SK-N-SH treated with all-trans-retinoic acid at 6 μM for 48 hours (cell line): ENCODE measurements around the gene MOSMO.
"Not testable (repeated sequence)": the region's sequence is repeated elsewhere in the genome, so short reads cannot be mapped to it uniquely, and the experiment has no call there.

Experiments
- ATAC-seq: fragments of 200-7000 bp; cut with Tn5 transposase; 3 replicates; pipeline ENCODE4 v1.9.1; 2020; ENCODE audit warnings: mild to moderate bottlenecking, moderate library complexity
- ARNTL ChIP-seq: fragments of 450-650 bp; formaldehyde crosslinking; IDR thresholded peaks from 2 replicates; pipeline ENCODE4 v1.5.0; 2020; ENCODE audit warnings: low read depth, mild to moderate bottlenecking, moderate library complexity, borderline replicate concordance
- BACH2 ChIP-seq: fragments of 250-450 bp; sonication (Bioruptor Pico); IDR thresholded peaks from 2 replicates; pipeline ENCODE4 v1.9.0; 2021; ENCODE audit warnings: mild to moderate bottlenecking, borderline replicate concordance
- CSDC2 ChIP-seq: fragments of 250-450 bp; sonication (Bioruptor Pico); IDR thresholded peaks from 2 replicates; pipeline ENCODE4 v1.5.0; 2020; ENCODE audit warnings: mild to moderate bottlenecking, moderate library complexity
- CSRNP3 ChIP-seq: fragments of 250-450 bp; sonication (Bioruptor Pico); IDR thresholded peaks from 2 replicates; pipeline ENCODE4 v1.5.1; 2021; ENCODE audit warnings: mild to moderate bottlenecking, moderate library complexity
- GLIS3 ChIP-seq: fragments of 250-450 bp; sonication (Bioruptor Pico); IDR thresholded peaks from 2 replicates; pipeline ENCODE4 v1.5.0; 2020; ENCODE audit warnings: mild to moderate bottlenecking, moderate library complexity
- ISL1 ChIP-seq: fragments of 250-450 bp; sonication (Bioruptor Pico); IDR thresholded peaks from 2 replicates; pipeline ENCODE4 v2.1.2; 2022; ENCODE audit warnings: mild to moderate bottlenecking, moderate library complexity
- PATZ1 ChIP-seq: fragments of 250-450 bp; sonication (Bioruptor Pico); IDR thresholded peaks from 2 replicates; pipeline ENCODE4 v1.8.0; 2020; ENCODE audit warnings: mild to moderate bottlenecking, moderate library complexity, borderline replicate concordance
- PPARA ChIP-seq: fragments of 250-450 bp; sonication (Bioruptor Pico); IDR thresholded peaks from 2 replicates; pipeline ENCODE4 v1.5.0; 2020; ENCODE audit warnings: mild to moderate bottlenecking, borderline replicate concordance
- RARB ChIP-seq: fragments of 250-450 bp; sonication (Bioruptor Pico); IDR thresholded peaks from 2 replicates; pipeline ENCODE4 v1.8.0; 2021; ENCODE audit warnings: mild to moderate bottlenecking, moderate library complexity
- SNAI2 ChIP-seq: fragments of 250-450 bp; sonication (Bioruptor Pico); IDR thresholded peaks from 2 replicates; pipeline ENCODE4 v1.5.0; 2020; ENCODE audit warnings: mild to moderate bottlenecking, moderate library complexity
- TSHZ2 ChIP-seq: fragments of 250-450 bp; sonication (Bioruptor Pico); IDR thresholded peaks from 2 replicates; pipeline ENCODE4 v1.5.0; 2020; ENCODE audit warnings: mild to moderate bottlenecking, moderate library complexity
- ZC3H10 ChIP-seq: fragments of 250-450 bp; sonication (Bioruptor Pico); IDR thresholded peaks from 2 replicates; pipeline ENCODE4 v1.5.1; 2021; ENCODE audit warnings: mild to moderate bottlenecking, moderate library complexity
- ZFP3 ChIP-seq: fragments of 250-450 bp; sonication (Bioruptor Pico); IDR thresholded peaks from 2 replicates; pipeline ENCODE4 v1.5.0; 2020; ENCODE audit warnings: mild to moderate bottlenecking, moderate library complexity
- ZFP30 ChIP-seq: fragments of 450-650 bp; formaldehyde crosslinking; IDR thresholded peaks from 2 replicates; pipeline ENCODE4 v1.5.0; 2022; ENCODE audit warnings: mild to moderate bottlenecking, moderate library complexity
- ZNF565 ChIP-seq: fragments of 450-650 bp; formaldehyde crosslinking; conservative IDR thresholded peaks from 2 replicates; pipeline ENCODE4 v1.5.0; 2020; ENCODE audit warnings: low read depth, mild to moderate bottlenecking, moderate library complexity
- ZNF70 ChIP-seq: fragments of 450-650 bp; formaldehyde crosslinking; IDR thresholded peaks from 2 replicates; pipeline ENCODE4 v1.5.0; 2020; ENCODE audit warnings: mild to moderate bottlenecking, moderate library complexity
- ZNF8 ChIP-seq: fragments of 450-650 bp; formaldehyde crosslinking; IDR thresholded peaks from 2 replicates; pipeline ENCODE4 v1.5.0; 2020; ENCODE audit warnings: mild to moderate bottlenecking, moderate library complexity
- TF ChIP-seq, protein P1 (sequence below): fragments of 250-450 bp; sonication (Bioruptor Pico); IDR thresholded peaks from 2 replicates; pipeline ENCODE4 v1.8.0; 2021; ENCODE audit warnings: low read depth, mild to moderate bottlenecking, moderate library complexity, borderline replicate concordance

Gene MOSMO

GRCh38 chr16:22023505-22023904 is 15.6 kb downstream of the MOSMO start:
- no peak for ATAC-seq
- TF ChIP-seq PATZ1 (CRISPR knock-in tag): no peak
- no peak for TF ChIP-seq SNAI2 (CRISPR knock-in tag)
- no peak for TF ChIP-seq TSHZ2 (CRISPR knock-in tag)

DNA sequence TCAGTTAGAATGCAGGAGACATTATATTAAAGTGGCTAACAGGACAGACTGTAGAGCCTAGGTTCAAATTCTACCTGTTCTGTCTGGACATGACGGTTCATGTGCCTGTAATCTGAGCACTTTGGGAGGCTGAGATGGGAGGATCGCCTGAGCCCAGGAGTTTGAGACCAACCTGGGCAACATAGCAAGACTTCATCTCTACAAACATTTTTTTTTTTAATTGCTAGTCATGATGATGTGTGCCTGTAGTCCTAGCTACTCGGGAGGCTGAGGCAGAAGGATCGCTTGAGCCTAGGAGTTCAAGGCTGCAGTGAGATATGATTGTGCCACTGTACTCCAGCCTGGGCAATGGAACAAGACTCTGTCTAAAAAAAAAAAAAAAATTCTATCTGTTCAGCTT is 16.9 kb downstream of the MOSMO start:
- ATAC-seq: not testable (repeated sequence)

GRCh38 chr16:22027633-22028032 is 19.7 kb downstream of the MOSMO start:
- ATAC-seq: no peak

More at GRCh38 chr16:22027633-22028032, 19.7 kb downstream of the MOSMO start:
- TF ChIP-seq ARNTL (CRISPR knock-in tag): no peak
- no peak for TF ChIP-seq ISL1 (CRISPR knock-in tag)
- no peak for TF ChIP-seq ZNF565 (CRISPR knock-in tag)
- TF ChIP-seq RARB (CRISPR knock-in tag): no peak
- no peak for TF ChIP-seq ZNF70
- TF ChIP-seq, protein P1, sequence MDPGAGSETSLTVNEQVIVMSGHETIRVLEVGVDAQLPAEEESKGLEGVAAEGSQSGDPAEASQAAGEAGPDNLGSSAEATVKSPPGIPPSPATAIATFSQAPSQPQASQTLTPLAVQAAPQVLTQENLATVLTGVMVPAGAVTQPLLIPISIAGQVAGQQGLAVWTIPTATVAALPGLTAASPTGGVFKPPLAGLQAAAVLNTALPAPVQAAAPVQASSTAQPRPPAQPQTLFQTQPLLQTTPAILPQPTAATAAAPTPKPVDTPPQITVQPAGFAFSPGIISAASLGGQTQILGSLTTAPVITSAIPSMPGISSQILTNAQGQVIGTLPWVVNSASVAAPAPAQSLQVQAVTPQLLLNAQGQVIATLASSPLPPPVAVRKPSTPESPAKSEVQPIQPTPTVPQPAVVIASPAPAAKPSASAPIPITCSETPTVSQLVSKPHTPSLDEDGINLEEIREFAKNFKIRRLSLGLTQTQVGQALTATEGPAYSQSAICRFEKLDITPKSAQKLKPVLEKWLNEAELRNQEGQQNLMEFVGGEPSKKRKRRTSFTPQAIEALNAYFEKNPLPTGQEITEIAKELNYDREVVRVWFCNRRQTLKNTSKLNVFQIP (CRISPR knock-in tag): no peak
- TF ChIP-seq TSHZ2 (CRISPR knock-in tag): no peak
- TF ChIP-seq PPARA (CRISPR knock-in tag): no peak
- TF ChIP-seq SNAI2 (CRISPR knock-in tag): no peak
- no peak for TF ChIP-seq ZNF8
- TF ChIP-seq PATZ1 (CRISPR knock-in tag): no peak
- TF ChIP-seq ZFP3 (CRISPR knock-in tag): no peak
- no peak for TF ChIP-seq GLIS3
- no peak for TF ChIP-seq CSRNP3 (CRISPR knock-in tag)
- no peak for TF ChIP-seq CSDC2 (CRISPR knock-in tag)
- no peak for TF ChIP-seq ZFP30 (CRISPR knock-in tag)
- no peak for TF ChIP-seq BACH2 (CRISPR knock-in tag)
- TF ChIP-seq ZC3H10: no peak
